Stimulated activated CD8-positive, alpha-beta memory T cell treated with anti-CD3 and anti-CD28 coated beads, Interleukin-7, amount 100 ng/mL, for 1 hour (primary cell): ENCODE measurements around the gene WDR7.

ENCODE experiments used
- DNase-seq, 2 donors: peaks; one replicate each; pipeline ENCODE4 v3.0.0-alpha.2; 2020; ENCODE audit warnings: low read depth in 2 of 2

WDR7 gene

GRCh38 chr18:57040175-57040574 lies 389.0 kb downstream of the WDR7 start:
- no peak for DNase-seq

- no peak for DNase-seq
These were observed 392.1 kb downstream of the WDR7 start for GRCh38 chr18:57043241-57043640.

DNA sequence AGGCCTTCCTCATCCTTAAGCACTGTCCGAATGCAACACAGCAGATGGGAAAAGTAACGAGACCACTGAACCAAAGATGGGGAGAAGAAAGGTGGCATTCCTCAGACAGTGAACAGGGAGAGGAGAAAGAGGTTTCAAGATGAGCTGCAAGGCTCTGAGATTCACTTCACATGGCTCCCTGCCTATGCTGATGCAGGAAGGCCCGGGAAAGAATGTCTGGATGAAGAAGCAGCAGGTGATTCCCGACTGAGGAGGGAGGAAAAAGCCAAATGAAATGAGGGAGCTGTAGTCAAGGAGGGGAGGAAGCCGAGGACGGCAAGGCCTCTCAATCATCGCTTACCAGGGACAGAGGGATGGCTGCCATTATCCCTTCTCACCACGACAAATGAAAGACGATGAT lies 397.2 kb downstream of the WDR7 start:
- no peak for DNase-seq

- DNase-seq, result no peak
These were observed 397.7 kb downstream of the WDR7 start for GRCh38 chr18:57048859-57049258.

GRCh38 chr18:57050310-57050949 lies 399.3 kb downstream of the WDR7 start:
- no peak for DNase-seq

DNA sequence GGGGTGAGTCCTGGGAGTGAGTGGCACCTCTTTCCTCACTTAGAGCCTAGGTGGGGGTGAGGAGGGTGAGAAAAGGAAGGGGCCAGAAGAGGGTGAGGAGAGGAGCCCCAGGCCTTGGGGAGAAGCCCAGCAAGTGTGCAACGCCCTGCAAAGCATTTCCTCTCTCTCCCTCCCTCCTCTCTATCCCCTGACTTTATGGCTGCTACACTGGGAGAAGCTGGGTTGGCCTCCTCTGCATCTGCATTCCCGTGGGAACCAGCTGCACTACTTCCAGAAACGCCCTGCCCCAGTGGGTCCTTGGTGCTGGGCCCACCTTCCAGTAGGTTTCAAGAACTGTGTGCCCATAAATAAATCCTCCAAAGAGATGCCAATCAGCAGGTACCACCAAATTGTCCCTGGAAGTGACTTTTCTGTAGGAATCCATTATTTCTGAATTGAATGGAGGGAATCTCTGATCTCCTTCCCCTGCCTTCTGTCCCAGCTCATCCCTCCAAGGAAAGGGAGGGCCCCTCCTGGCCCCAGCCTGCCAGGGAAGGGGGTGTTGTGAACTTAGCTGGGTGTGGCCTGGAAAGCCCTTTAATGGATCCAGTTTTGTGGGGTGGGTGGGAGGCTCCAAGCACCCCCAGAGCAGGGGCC lies 400.0 kb downstream of the WDR7 start:
- DNase-seq, result no peak

DNA sequence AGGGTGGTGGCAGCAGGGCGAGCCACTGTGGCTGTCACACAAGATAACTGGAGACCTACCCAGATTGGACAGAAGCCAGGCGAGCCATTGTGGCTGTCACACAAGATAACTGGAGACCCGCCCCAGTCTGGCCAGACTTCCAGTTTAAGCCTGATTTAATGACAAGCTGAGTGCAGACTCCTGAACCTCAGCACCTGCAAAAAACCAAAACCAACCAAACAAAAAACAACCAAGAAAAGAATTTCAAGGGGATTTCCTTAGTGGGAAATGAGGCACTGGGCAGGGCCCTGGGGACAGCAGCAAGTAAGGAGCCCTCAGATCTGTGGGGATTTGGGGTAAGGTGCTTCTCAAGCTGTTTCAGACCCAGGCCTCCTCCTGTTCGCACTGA lies 400.5 kb downstream of the WDR7 start:
- no peak for DNase-seq

DNA sequence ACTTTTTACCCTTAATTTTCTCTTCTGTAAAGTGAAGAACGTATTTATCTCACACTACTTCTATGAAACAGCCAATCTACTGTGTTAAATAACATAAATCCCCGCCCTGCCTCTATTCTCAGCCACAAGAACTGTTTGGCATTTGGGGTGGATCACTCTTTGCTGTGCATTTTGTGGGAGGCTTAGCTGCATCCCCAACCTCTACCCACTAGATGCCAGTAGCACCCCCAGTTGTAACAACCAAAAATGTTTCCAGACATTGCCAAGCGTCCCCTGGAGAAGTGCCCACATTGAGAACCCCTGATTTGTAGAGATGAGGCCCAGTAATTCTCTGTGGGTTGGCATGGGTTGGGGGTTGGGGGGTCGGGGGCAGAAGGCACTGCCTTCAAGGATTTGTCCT lies 401.0 kb downstream of the WDR7 start:
- no peak for DNase-seq

GRCh38 chr18:57052759-57053158 lies 401.6 kb downstream of the WDR7 start:
- no peak for DNase-seq

- no peak for DNase-seq
These were observed 403.7 kb downstream of the WDR7 start for GRCh38 chr18:57054891-57055290.

GRCh38 chr18:57057890-57058289 lies 406.7 kb downstream of the WDR7 start:
- no peak for DNase-seq

- no peak for DNase-seq
These were observed 407.6 kb downstream of the WDR7 start for GRCh38 chr18:57058734-57059133.

GRCh38 chr18:57059366-57059765 lies 408.2 kb downstream of the WDR7 start:
- DNase-seq, result no peak

DNA sequence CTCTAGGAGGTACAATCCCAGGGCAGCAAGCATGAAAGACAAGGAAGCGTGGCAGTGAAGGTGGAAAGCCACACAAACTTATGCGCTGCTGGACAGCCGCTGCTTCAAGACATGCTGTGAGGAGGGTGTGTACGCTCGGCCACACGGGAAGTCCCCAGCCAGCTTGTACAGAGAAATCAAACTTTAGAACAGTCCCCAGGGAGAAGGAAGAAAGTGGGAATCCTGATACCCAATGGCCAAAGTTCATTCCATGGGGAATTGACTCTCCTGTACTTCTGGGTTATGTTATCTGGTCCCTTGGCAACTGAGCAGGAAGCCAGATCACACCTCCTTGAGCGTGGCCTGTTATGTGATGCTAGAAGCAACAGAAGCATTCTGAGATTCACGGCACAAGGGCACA lies 409.7 kb downstream of the WDR7 start:
- no peak for DNase-seq

DNA sequence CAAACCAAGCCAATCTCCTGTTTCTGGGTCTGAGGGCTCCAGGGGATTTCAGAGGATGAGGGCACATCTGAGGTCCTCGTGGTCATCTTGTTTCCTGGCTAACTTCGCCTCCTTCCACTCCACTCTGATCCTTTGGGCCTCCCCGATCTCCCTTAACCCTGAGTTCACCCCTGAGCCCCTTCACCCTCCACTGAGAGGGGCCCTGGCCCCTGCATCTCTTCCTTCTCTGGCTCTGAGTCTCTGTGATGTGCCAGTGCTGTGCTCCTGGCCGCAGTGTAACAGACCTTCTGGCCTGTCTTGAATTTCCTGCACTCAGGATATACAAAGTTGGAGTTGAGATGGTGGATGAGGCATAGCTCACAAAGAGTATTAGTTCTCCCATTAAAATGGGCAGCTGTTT lies 411.0 kb downstream of the WDR7 start:
- no peak for DNase-seq

DNA sequence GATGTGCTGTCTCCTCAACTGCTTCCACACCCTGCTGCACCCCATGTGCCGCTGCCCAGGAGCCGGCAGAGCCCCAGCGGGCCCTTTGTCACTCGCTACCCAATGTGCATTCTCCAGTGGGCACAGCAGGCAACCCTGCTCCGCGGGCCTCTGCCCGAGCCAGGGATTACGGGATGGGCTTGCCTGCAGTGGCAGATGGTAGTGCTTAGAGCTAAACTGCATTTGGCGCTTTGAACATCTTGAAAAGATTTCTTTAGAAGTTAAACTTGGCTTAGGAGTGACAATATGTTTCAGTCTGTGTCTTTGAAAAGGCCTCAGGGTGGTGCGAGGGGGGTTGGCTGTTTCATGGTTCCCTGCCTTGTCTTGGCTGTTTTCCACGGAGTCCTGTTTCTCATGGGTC lies 411.7 kb downstream of the WDR7 start:
- no peak for DNase-seq

GRCh38 chr18:57063601-57064103 lies 412.5 kb downstream of the WDR7 start:
- no peak for DNase-seq

DNA sequence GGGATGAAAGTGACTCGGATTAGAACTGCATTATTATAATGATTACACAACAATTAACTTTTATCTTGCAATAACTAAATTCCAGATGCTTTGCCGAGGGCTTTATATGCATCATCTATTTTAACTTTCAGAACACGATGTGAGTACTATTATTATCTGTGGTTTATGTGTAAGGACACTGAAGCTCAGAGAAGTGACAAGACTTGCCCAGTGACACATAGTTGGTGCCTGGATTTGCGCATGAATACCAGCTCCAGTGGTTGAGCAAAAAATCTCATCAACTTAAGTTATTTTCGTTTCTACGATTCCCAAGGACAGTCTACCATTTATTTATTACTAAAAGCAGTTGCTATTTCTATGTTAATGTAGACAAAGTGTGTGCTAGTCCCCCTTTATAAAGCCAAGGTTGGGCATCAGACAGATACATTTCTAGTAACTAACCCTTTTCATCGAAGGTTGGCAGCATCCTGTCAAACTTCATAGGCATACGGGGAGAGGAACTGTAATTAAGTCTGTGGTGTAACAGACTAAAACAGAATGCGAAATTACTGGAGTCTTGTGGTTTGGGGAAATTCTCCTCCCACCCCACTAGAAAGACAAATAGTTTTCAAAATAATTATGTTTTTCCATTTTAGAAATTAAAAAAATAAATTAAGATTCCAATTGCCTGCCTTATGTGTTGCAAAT lies 422.5 kb downstream of the WDR7 start:
- DNase-seq, result no peak

DNA sequence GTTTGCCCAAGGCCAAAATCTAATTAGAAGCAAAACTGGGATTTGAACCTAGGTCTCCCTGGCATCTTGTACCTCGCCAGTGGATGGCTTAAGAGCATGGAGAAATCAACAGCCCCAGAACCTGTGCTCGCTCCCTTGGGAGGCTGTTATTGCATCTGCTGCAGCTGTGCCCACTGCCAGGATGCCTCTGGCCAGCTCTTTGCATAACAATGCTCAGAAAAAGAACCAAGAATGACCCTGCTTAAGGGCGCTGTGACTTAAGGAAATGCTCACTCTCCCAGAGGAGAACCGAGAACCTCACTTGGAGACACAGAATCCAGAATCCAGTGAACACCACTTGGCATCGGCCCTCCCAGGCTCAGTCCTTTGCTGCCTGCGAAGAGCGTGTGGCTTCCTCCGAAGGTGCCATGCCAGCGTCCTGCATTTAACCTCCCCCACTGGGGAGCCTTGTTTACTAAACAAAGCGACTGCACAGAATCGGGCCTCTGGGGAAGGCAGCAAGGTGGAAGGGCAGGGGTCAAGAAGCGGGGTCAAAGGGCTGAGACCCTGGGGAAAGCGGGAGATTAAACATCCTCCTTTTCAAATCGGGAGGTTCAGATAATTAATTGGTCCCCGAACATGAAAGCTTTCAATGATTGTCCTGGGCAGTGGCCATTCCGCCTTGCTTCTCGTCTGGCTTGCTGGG lies 424.7 kb downstream of the WDR7 start:
- no peak for DNase-seq

- DNase-seq, result no peak
These were observed 426.0 kb downstream of the WDR7 start for GRCh38 chr18:57077005-57077765.

DNA sequence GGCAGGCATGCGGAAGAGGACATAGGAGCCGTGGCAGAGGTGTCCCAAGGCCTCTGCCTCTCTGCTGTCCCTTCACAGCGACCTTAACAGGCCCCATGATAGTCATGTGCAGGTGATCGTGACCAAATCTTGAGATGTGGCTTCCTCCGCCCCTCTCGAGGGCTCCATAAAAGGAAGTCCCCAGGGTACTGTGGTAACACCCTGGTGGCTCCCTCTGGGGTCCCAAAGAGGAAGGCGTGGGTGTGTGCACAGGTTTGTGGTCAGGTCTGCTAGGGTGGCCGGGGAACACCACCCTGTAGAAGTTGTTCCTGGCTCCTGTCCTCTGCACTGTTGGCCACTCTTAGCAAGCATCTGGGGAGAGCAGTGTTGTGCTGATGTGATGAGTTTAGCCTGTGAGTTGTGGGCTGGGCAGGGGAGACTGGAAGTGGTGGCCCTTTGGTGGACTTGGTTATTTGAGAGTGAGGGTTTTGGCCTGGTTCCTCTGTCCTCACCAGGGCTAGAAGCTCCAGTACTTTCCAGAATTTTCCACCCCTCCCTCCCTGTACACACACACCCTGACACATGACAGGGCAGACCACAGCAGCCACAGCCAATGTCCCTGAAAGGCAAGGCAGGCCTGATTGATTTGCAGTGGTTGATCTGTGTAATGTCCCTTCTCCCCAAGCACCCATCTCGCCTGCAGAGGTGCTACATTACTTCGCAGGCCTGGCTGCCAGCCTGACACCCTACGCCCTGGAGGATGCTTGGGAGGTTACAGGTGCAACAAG lies 426.8 kb downstream of the WDR7 start:
- no peak for DNase-seq
